ENCODE measurements around the gene SNPH. TPM values are rescaled to one million over a fixed set of nuclear protein-coding genes. Genes with fewer than 3 reads are reported as not detected.

Gene SNPH
- total and polyA plus RNA-seq, 4 donors: 0.04 to 0.50 (median 0.21) TPM

- 91% methylated on average over 12 of the region's 12 CpGs for WGBS
- Histone ChIP-seq H3K36me3 (ENCODE audit: control insufficient read depth in 4 of 4, insufficient read depth in 3 of 4, low read depth in 1 of 4, low read length in 3 of 4) (peaks cover 0 to 3% (median 0%) of the 10 kb centered on the region in 4 donors), H3K4me1 (ENCODE audit: control insufficient read depth in 4 of 4, insufficient read depth in 4 of 4, low read length in 3 of 4) (peaks cover 0 to 5% (median 2%) of the 10 kb centered on the region in 4 donors), H3K27ac (ENCODE audit: low read depth in 1 of 2, low read length in 2 of 2) (no peak overlapping the region), H3K4me3 (ENCODE audit: low read depth in 1 of 3, low read length in 3 of 3) (no peak overlapping the region), H3K9me3 (ENCODE audit: control insufficient read depth in 4 of 4, low read length in 3 of 4) (no peaks in the 10 kb centered on the region), H3K9ac (ENCODE audit: low read depth in 1 of 2, low read length in 2 of 2) (no peak overlapping the region), H3K27me3 (ENCODE audit: control insufficient read depth in 4 of 4, insufficient read depth in 4 of 4, low read length in 3 of 4) (no peaks in the 10 kb centered on the region)
- no peak for TF ChIP-seq HNF4A (conservative IDR thresholded peaks at IDR 0.05)
- no peak for TF ChIP-seq YY1 (IDR thresholded peaks at IDR 0.05)
- TF ChIP-seq FOXA2 (IDR thresholded peaks at IDR 0.05): no peak
- TF ChIP-seq RXRA (IDR thresholded peaks at IDR 0.05): no peak
- TF ChIP-seq FOXA1 (IDR thresholded peaks at IDR 0.05): no peak
- TF ChIP-seq, protein P1, sequence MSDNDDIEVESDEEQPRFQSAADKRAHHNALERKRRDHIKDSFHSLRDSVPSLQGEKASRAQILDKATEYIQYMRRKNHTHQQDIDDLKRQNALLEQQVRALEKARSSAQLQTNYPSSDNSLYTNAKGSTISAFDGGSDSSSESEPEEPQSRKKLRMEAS (IDR thresholded peaks at IDR 0.05): no peak
- TF ChIP-seq NR2F2 (IDR thresholded peaks at IDR 0.05): no peak
- no peak for TF ChIP-seq SP1 (IDR thresholded peaks at IDR 0.05)
- no peak for DNase-seq (ENCODE audit: low spot score)
These were observed 44.6 kb downstream of the SNPH start for GRCh38 chr20:1310506-1311190.

GRCh38 chr20:1312308-1312707, 46.2 kb downstream of the SNPH start:
- H3K4me3 ChIP-seq (ENCODE audit: low read depth in 1 of 3, low read length in 3 of 3): no peak overlapping the region
- no peak overlapping the region for H3K27ac ChIP-seq (ENCODE audit: low read depth in 1 of 2, low read length in 2 of 2)
- H3K9me3 ChIP-seq (ENCODE audit: control insufficient read depth in 4 of 4, low read length in 3 of 4): no peaks in the 10 kb centered on the region
- WGBS: 93% methylated on average over 20 of the region's 20 CpGs
- H3K9ac ChIP-seq (ENCODE audit: low read depth in 1 of 2, low read length in 2 of 2): no peak overlapping the region
- DNase-seq (ENCODE audit: low spot score): no peak
- no peak for TF ChIP-seq HNF4A (conservative IDR thresholded peaks at IDR 0.05)
- TF ChIP-seq, protein P2, sequence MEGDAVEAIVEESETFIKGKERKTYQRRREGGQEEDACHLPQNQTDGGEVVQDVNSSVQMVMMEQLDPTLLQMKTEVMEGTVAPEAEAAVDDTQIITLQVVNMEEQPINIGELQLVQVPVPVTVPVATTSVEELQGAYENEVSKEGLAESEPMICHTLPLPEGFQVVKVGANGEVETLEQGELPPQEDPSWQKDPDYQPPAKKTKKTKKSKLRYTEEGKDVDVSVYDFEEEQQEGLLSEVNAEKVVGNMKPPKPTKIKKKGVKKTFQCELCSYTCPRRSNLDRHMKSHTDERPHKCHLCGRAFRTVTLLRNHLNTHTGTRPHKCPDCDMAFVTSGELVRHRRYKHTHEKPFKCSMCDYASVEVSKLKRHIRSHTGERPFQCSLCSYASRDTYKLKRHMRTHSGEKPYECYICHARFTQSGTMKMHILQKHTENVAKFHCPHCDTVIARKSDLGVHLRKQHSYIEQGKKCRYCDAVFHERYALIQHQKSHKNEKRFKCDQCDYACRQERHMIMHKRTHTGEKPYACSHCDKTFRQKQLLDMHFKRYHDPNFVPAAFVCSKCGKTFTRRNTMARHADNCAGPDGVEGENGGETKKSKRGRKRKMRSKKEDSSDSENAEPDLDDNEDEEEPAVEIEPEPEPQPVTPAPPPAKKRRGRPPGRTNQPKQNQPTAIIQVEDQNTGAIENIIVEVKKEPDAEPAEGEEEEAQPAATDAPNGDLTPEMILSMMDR (IDR thresholded peaks at IDR 0.05; ENCODE audit: low read depth, low read length, missing input control): no peak
- TF ChIP-seq, protein P1 (IDR thresholded peaks at IDR 0.05): no peak
- TF ChIP-seq SP1 (IDR thresholded peaks at IDR 0.05): no peak
- TF ChIP-seq, protein P3, sequence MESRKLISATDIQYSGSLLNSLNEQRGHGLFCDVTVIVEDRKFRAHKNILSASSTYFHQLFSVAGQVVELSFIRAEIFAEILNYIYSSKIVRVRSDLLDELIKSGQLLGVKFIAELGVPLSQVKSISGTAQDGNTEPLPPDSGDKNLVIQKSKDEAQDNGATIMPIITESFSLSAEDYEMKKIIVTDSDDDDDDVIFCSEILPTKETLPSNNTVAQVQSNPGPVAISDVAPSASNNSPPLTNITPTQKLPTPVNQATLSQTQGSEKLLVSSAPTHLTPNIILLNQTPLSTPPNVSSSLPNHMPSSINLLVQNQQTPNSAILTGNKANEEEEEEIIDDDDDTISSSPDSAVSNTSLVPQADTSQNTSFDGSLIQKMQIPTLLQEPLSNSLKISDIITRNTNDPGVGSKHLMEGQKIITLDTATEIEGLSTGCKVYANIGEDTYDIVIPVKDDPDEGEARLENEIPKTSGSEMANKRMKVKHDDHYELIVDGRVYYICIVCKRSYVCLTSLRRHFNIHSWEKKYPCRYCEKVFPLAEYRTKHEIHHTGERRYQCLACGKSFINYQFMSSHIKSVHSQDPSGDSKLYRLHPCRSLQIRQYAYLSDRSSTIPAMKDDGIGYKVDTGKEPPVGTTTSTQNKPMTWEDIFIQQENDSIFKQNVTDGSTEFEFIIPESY (IDR thresholded peaks at IDR 0.05): no peak
- no peak for TF ChIP-seq HNF4G (IDR thresholded peaks at IDR 0.05)
- no peak for TF ChIP-seq GABPA (IDR thresholded peaks at IDR 0.05 in 1 of 2, conservative IDR thresholded peaks at IDR 0.05 in 1 of 2)
- peaks cover 0 to 6% (median 2%) of the 10 kb centered on the region in 4 donors for H3K4me1 ChIP-seq (ENCODE audit: control insufficient read depth in 4 of 4, insufficient read depth in 4 of 4, low read length in 3 of 4)
- no peaks in the 10 kb centered on the region for H3K27me3 ChIP-seq (ENCODE audit: control insufficient read depth in 4 of 4, insufficient read depth in 4 of 4, low read length in 3 of 4)
- peaks cover 0 to 3% (median 0%) of the 10 kb centered on the region in 4 donors for H3K36me3 ChIP-seq (ENCODE audit: control insufficient read depth in 4 of 4, insufficient read depth in 3 of 4, low read depth in 1 of 4, low read length in 3 of 4)

DNA sequence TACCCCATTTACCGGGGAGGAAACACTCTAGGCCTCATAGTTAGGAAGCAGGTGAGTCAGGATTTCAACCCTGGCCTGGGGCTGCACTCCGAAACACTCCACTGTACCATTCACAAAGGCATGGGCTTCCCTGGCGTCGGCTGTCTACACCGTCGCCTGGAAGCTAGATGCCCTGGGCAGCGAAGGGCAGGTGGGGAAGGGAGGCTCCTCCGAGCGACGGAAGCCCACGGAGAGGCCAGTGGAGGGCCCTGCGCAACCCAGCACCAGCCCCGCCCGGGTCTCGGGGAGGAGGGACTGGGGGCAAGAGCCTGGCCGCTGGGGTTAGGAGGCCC, 46.8 kb downstream of the SNPH start:
- Histone ChIP-seq H3K27me3 (ENCODE audit: control insufficient read depth in 4 of 4, insufficient read depth in 4 of 4, low read length in 3 of 4) (no peaks in the 10 kb centered on the region), H3K4me3 (ENCODE audit: low read depth in 1 of 3, low read length in 3 of 3) (no peak overlapping the region), H3K4me1 (ENCODE audit: control insufficient read depth in 4 of 4, insufficient read depth in 4 of 4, low read length in 3 of 4) (peaks cover 0 to 12% (median 5%) of the 10 kb centered on the region in 4 donors), H3K9ac (ENCODE audit: low read depth in 1 of 2, low read length in 2 of 2) (no peak overlapping the region), H3K27ac (ENCODE audit: low read depth in 1 of 2, low read length in 2 of 2) (no peak overlapping the region), H3K36me3 (ENCODE audit: control insufficient read depth in 4 of 4, insufficient read depth in 3 of 4, low read depth in 1 of 4, low read length in 3 of 4) (peaks cover 0 to 3% (median 0%) of the 10 kb centered on the region in 4 donors), H3K9me3 (ENCODE audit: control insufficient read depth in 4 of 4, low read length in 3 of 4) (no peaks in the 10 kb centered on the region)
- TF ChIP-seq, protein P1 (IDR thresholded peaks at IDR 0.05): no peak
- TF ChIP-seq, protein P3 (IDR thresholded peaks at IDR 0.05): no peak
- no peak for TF ChIP-seq YY1 (IDR thresholded peaks at IDR 0.05)
- TF ChIP-seq HNF4A (conservative IDR thresholded peaks at IDR 0.05): no peak
- no peak for TF ChIP-seq ATF3 (IDR thresholded peaks at IDR 0.05)
- DNase-seq (ENCODE audit: low spot score): no peak
- WGBS: 87% methylated on average over 16 of the region's 16 CpGs

All from liver (tissue), 9 donors.